H9 (cell line): Measurements from ENCODE around the gene SREBF1. TPM values are rescaled to one million over a fixed set of nuclear protein-coding genes. Genes with fewer than 3 reads are reported as not detected.

Experiments used
- DNase-seq: peaks from one replicate; pipeline ENCODE4 v3.0.0-alpha.2; 2017
- H2AFZ ChIP-seq: one replicate; pipeline ENCODE4 v1.6.1; 2013; ENCODE audit warnings: mild to moderate bottlenecking, low read length, control low read depth, moderate library complexity
- H2AK5ac ChIP-seq: 2 replicates; pipeline ENCODE4 v1.6.1; 2013; ENCODE audit warnings: low read length, control low read depth, mixed read lengths; ENCODE audit not compliant: insufficient read length
- H2BK120ac ChIP-seq: one replicate; pipeline ENCODE4 v1.6.1; 2013; ENCODE audit warnings: low read depth, mild to moderate bottlenecking, low read length, control low read depth, inconsistent platforms; ENCODE audit not compliant: poor library complexity, severe bottlenecking
- H2BK12ac ChIP-seq: 2 replicates; pipeline ENCODE4 v1.6.1; 2013; ENCODE audit warnings: low read length, control low read depth, mixed read lengths, low read depth; ENCODE audit not compliant: insufficient read length
- H2BK15ac ChIP-seq: 2 replicates; pipeline ENCODE4 v1.6.1; 2013; ENCODE audit warnings: low read depth, low read length, control low read depth
- H2BK20ac ChIP-seq: one replicate; pipeline ENCODE4 v1.6.1; 2013; ENCODE audit warnings: low read depth, mild to moderate bottlenecking, low read length, control low read depth, inconsistent platforms; ENCODE audit not compliant: poor library complexity, severe bottlenecking
- H2BK5ac ChIP-seq: 2 replicates; pipeline ENCODE4 v1.6.1; 2013; ENCODE audit warnings: low read length, control low read depth, mixed read lengths; ENCODE audit not compliant: insufficient read length
- H3K14ac ChIP-seq: 2 replicates; pipeline ENCODE4 v1.6.1; 2013; ENCODE audit warnings: low read length, control low read depth; ENCODE audit not compliant: insufficient read depth
- H3K18ac ChIP-seq: 2 replicates; pipeline ENCODE4 v1.6.1; 2013; ENCODE audit warnings: low read depth, mild to moderate bottlenecking, mixed read lengths, low read length, control low read depth; ENCODE audit not compliant: insufficient read length
- H3K23ac ChIP-seq: 2 replicates; pipeline ENCODE4 v1.6.1; 2013; ENCODE audit warnings: low read length, control low read depth, mixed read lengths, low read depth; ENCODE audit not compliant: insufficient read length
- H3K23me2 ChIP-seq: 2 replicates; pipeline ENCODE4 v1.6.1; 2013; ENCODE audit warnings: low read depth, mild to moderate bottlenecking, mixed read lengths, low read length, control low read depth; ENCODE audit not compliant: insufficient read length, poor library complexity, severe bottlenecking
- H3K27ac ChIP-seq: 2 replicates; pipeline ENCODE4 v1.5.1; 2013; ENCODE audit warnings: low read length, control low read depth, mixed read lengths, low read depth; ENCODE audit not compliant: insufficient read length
- H3K27me3 ChIP-seq: 2 replicates; pipeline ENCODE4 v1.6.1; 2013; ENCODE audit warnings: low read length, control low read depth, inconsistent platforms; ENCODE audit not compliant: insufficient read depth
- H3K4ac ChIP-seq: 2 replicates; pipeline ENCODE4 v1.6.1; 2013; ENCODE audit warnings: low read depth, mild to moderate bottlenecking, control low read depth, inconsistent platforms, low read length, moderate library complexity
- H3K4me1 ChIP-seq: 2 replicates; pipeline ENCODE4 v1.6.1; 2013; ENCODE audit warnings: low read length, control low read depth, inconsistent platforms; ENCODE audit not compliant: insufficient read depth
- H3K4me2 ChIP-seq: 2 replicates; pipeline ENCODE4 v1.6.1; 2013; ENCODE audit warnings: low read length, control low read depth, mixed read lengths; ENCODE audit not compliant: insufficient read length, insufficient read depth
- H3K56ac ChIP-seq: 2 replicates; pipeline ENCODE4 v1.6.1; 2013; ENCODE audit warnings: low read depth, mild to moderate bottlenecking, mixed read lengths, low read length, control low read depth; ENCODE audit not compliant: insufficient read length
- H3K79me1 ChIP-seq: 2 replicates; pipeline ENCODE4 v1.6.1; 2013; ENCODE audit warnings: low read depth, mild to moderate bottlenecking, moderate library complexity, low read length, control low read depth, inconsistent platforms; ENCODE audit not compliant: insufficient read depth, poor library complexity, severe bottlenecking
- H3K79me2 ChIP-seq: 2 replicates; pipeline ENCODE4 v1.6.1; 2013; ENCODE audit warnings: low read length, control low read depth, inconsistent platforms; ENCODE audit not compliant: insufficient read depth
- H3K9ac ChIP-seq: 2 replicates; pipeline ENCODE4 v1.6.1; 2013; ENCODE audit warnings: low read length, control low read depth, mixed read lengths; ENCODE audit not compliant: insufficient read length; ENCODE audit errors: extremely low read depth
- H3K9me3 ChIP-seq: one replicate; pipeline ENCODE4 v1.6.1; 2013; ENCODE audit warnings: low read depth, low read length, inconsistent platforms; ENCODE audit not compliant: control insufficient read depth
- H3T11ph ChIP-seq: one replicate; pipeline ENCODE4 v1.6.1; 2013; ENCODE audit warnings: mild to moderate bottlenecking, low read length, control low read depth, inconsistent platforms
- H4K20me1 ChIP-seq: one replicate; pipeline ENCODE4 v1.6.1; 2013; ENCODE audit not compliant: control insufficient read depth, insufficient read length, insufficient read depth
- H4K5ac ChIP-seq: 2 replicates; pipeline ENCODE4 v1.6.1; 2013; ENCODE audit warnings: low read depth, mild to moderate bottlenecking, mixed read lengths, low read length, control low read depth; ENCODE audit not compliant: insufficient read length
- H4K8ac ChIP-seq: replicated peaks from 2 replicates; pipeline ENCODE4 v1.6.1; 2013; ENCODE audit warnings: low read length, control low read depth, mixed read lengths, low read depth; ENCODE audit not compliant: insufficient read length
- H4K91ac ChIP-seq: 2 replicates; pipeline ENCODE4 v1.6.1; 2013; ENCODE audit warnings: low read depth, mild to moderate bottlenecking, moderate library complexity, mixed read lengths, low read length, control low read depth; ENCODE audit not compliant: insufficient read length
- H3K27ac Mint-ChIP-seq, 3 experiments: 2 replicates in 2 of 3; 3 replicates in 1 of 3; pipeline ENCODE4 v1.8.0; 2020 to 2021; ENCODE audit warnings: mixed read lengths in 3 of 3, mild to moderate bottlenecking in 1 of 3, moderate library complexity in 1 of 3
- H3K27me3 Mint-ChIP-seq: 2 replicates; pipeline ENCODE4 v1.8.0; 2021; ENCODE audit warnings: low read depth, mild to moderate bottlenecking, moderate library complexity, mixed read lengths
- H3K36me3 Mint-ChIP-seq, 3 experiments: 2 replicates in 2 of 3; 3 replicates in 1 of 3; pipeline ENCODE4 v1.8.0; 2020 to 2021; ENCODE audit warnings: low read depth in 3 of 3, mixed read lengths in 3 of 3; ENCODE audit not compliant: insufficient read depth in 1 of 3
- H3K4me1 Mint-ChIP-seq, 2 experiments: 2 replicates each; pipeline ENCODE4 v1.8.0; 2020; ENCODE audit warnings: mixed read lengths in 2 of 2
- H3K4me3 Mint-ChIP-seq, 2 experiments: 2 replicates in 1 of 2; 3 replicates in 1 of 2; pipeline ENCODE4 v1.8.0; 2020 to 2021; ENCODE audit warnings: mild to moderate bottlenecking in 2 of 2, mixed read lengths in 2 of 2, moderate library complexity in 1 of 2
- H3K9me3 Mint-ChIP-seq, 2 experiments: 2 replicates in 1 of 2; 3 replicates in 1 of 2; pipeline ENCODE4 v1.8.0; 2020; ENCODE audit warnings: mild to moderate bottlenecking in 2 of 2, mixed read lengths in 2 of 2, moderate library complexity in 1 of 2
- CTCF ChIP-seq: fragments of 200-600 bp; sonication (generic); conservative IDR thresholded peaks from 3 replicates; pipeline ENCODE4 v1.8.0; 2021; ENCODE audit warnings: antibody characterized with exemption, mild to moderate bottlenecking
- WGBS: extraction: QIAGEN DNeasy Blood & Tissue Kit; methylation state at CpG from one replicate; pipeline ENCODE4 v1.1.7; 2013; ENCODE audit warnings: missing lambda C conversion rate, low lambda C conversion rate, mixed read lengths; ENCODE audit not compliant: insufficient read length; ENCODE audit errors: extremely low coverage; 5-methylcytosine and 5-hydroxymethylcytosine counted together
- total RNA-seq: library from RNA; stranded (reverse); gene quantifications from 2 replicates; pipeline ENCODE4 v1.2.1, GENCODE V29; 2021

The SREBF1 gene
- total RNA-seq, 1 experiment from 2014 or later: 81.9 TPM

DNA sequence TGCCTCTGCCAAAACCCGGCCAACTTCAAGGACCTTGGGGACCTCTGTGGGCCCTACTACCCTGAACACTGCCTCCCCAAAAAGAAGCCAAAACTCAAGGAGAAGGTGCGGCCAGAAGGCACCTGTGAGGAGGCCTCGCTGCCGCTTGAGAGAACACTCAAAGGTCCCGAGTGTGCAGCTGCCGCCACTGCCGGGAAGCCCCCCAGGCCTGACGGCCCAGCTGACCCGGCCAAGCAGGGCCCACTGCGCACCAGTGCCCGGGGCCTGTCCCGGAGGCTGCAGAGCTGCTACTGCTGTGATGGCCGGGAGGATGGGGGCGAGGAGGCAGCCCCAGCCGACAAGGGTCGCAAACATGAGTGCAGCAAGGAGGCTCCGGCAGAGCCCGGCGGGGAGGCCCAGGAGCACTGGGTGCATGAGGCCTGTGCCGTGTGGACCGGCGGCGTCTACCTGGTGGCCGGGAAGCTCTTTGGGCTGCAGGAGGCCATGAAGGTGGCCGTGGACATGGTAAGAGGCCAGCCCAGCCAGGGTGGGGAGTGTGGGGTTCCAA lies 38.7 kb downstream of the SREBF1 start:
- no peak overlapping the region for H3K23ac ChIP-seq
- TF ChIP-seq CTCF: no peak
- DNase-seq: no peak
- H4K20me1 ChIP-seq: no peaks in the 10 kb centered on the region
- no peak overlapping the region for H2BK20ac ChIP-seq
- H3K14ac ChIP-seq: no peak overlapping the region
- no peaks in the 10 kb centered on the region; the same call in 1 of the 2 replicates for H3K27me3 ChIP-seq
- H3K79me1 ChIP-seq: no peaks in the 10 kb centered on the region
- no peak overlapping the region for H2AK5ac ChIP-seq
- H2BK15ac ChIP-seq: no peak overlapping the region
- no peaks in the 10 kb centered on the region; a peak in 1 of 5 replicates for H3K9me3 Mint-ChIP-seq
- H3K36me3 Mint-ChIP-seq: no peaks in the 10 kb centered on the region
- H4K5ac ChIP-seq: no peak overlapping the region
- no peak overlapping the region for H3K4me3 Mint-ChIP-seq
- no peak overlapping the region for H2AFZ ChIP-seq
- H3K4me1 ChIP-seq: no peaks in the 10 kb centered on the region
- no peak overlapping the region for H4K8ac ChIP-seq
- no peak overlapping the region for H3K56ac ChIP-seq
- peaks cover 32% of the 10 kb centered on the region for H3K27me3 Mint-ChIP-seq
- peaks cover 19 to 34% of the 10 kb centered on the region in 2 experiments for H3K4me1 Mint-ChIP-seq
- no peak overlapping the region for H3K27ac ChIP-seq
- H3K27ac Mint-ChIP-seq: no peak overlapping the region
- H4K91ac ChIP-seq: no peak overlapping the region
- no peaks in the 10 kb centered on the region for H3K23me2 ChIP-seq
- no peak overlapping the region for H3K4ac ChIP-seq
- no peaks in the 10 kb centered on the region for H3K9me3 ChIP-seq
- no peak overlapping the region for H2BK5ac ChIP-seq
- H3K4me2 ChIP-seq: no peak overlapping the region
- H2BK12ac ChIP-seq: no peak overlapping the region
- H3K18ac ChIP-seq: no peak overlapping the region
- H3K9ac ChIP-seq: no peak overlapping the region
- H3T11ph ChIP-seq: no peak overlapping the region
- H3K79me2 ChIP-seq: no peaks in the 10 kb centered on the region
- WGBS: no CpG with 5 or more reads among the region's 25 CpGs
- no peak overlapping the region for H2BK120ac ChIP-seq
